ENCODE measurements around the gene B4GALT7.

B4GALT7 gene

GRCh38 chr5:177578316-177578715 is 21.6 kb upstream of the B4GALT7 start:
- DNase-seq (ENCODE audit: extremely low read depth, low read depth) = no peak
- TF ChIP-seq CTCF (IDR thresholded peaks at IDR 0.05; ENCODE audit: low read depth, low read length) = no peak

GRCh38 chr5:177588413-177588909 is 11.5 kb upstream of the B4GALT7 start:
- TF ChIP-seq CTCF (IDR thresholded peaks at IDR 0.05; ENCODE audit: low read depth, low read length) = no peak
- DNase-seq (ENCODE audit: extremely low read depth, low read depth) = no peak

GRCh38 chr5:177590406-177590805 is 9.5 kb upstream of the B4GALT7 start:
- no peak for TF ChIP-seq CTCF (IDR thresholded peaks at IDR 0.05; ENCODE audit: low read depth, low read length)
- no peak for DNase-seq (ENCODE audit: extremely low read depth, low read depth)

- DNase-seq (ENCODE audit: extremely low read depth, low read depth) = no peak
- TF ChIP-seq CTCF (IDR thresholded peaks at IDR 0.05; ENCODE audit: low read depth, low read length) = no peak
These were observed 8.3 kb upstream of the B4GALT7 start for GRCh38 chr5:177591690-177592009.

GRCh38 chr5:177592010-177592834 is 7.7 kb upstream of the B4GALT7 start, which contains the start of gene TMED9:
Gene TMED9, plus strand, starts transcription at chr5:177592203. Its CDS starts 12 bp downstream, at chr5:177592215.
- TF ChIP-seq CTCF (IDR thresholded peaks at IDR 0.05; ENCODE audit: low read depth, low read length) = no peak
- no peak for DNase-seq (ENCODE audit: extremely low read depth, low read depth)

GRCh38 chr5:177592905-177593304 is 7.0 kb upstream of the B4GALT7 start:
- no peak for DNase-seq (ENCODE audit: extremely low read depth, low read depth)
- TF ChIP-seq CTCF (IDR thresholded peaks at IDR 0.05; ENCODE audit: low read depth, low read length) = no peak

GRCh38 chr5:177593511-177593910 is 6.4 kb upstream of the B4GALT7 start:
- TF ChIP-seq CTCF (IDR thresholded peaks at IDR 0.05; ENCODE audit: low read depth, low read length) = no peak
- no peak for DNase-seq (ENCODE audit: extremely low read depth, low read depth)

All from AG09319 (cell line).